Activated CD4-positive, alpha-beta T cell treated with anti-CD3 and anti-CD28 coated beads for 36 hours (primary cell): ENCODE results near the gene HIBCH. TPM values are rescaled to one million over a fixed set of nuclear protein-coding genes. Genes with fewer than 3 reads are reported as not detected.
A peak's percentile ranks its signal among the peaks of the same experiment; 100 is the strongest.
"Not testable (repeated sequence)": the region's sequence is repeated elsewhere in the genome, so short reads cannot be mapped to it uniquely, and the experiment has no call there.

Experiments used
- ATAC-seq: fragments of 200-7000 bp; cut with Tn5 transposase; one replicate; pipeline ENCODE4 v1.10.0; 2021; ENCODE audit warnings: mild to moderate bottlenecking, moderate library complexity
- CTCF ChIA-PET: fragments of 350-600 bp; sonication (Branson Sonifier 250); formaldehyde crosslinking; loops from one replicate; lab custom pipeline; 2021; ENCODE audit warnings: antibody characterized with exemption; lab: Charles Lee
- POLR2A ChIA-PET: fragments of 350-600 bp; sonication (Branson Sonifier 250); formaldehyde crosslinking; loops from one replicate; lab custom pipeline; 2021; ENCODE audit warnings: antibody characterized with exemption, inconsistent platforms; lab: Charles Lee
- DNase-seq: peaks from one replicate; pipeline ENCODE4 v3.0.0-alpha.2; 2020
- H3K27ac Mint-ChIP-seq: one replicate; pipeline ENCODE4 v1.8.0; 2021; ENCODE audit warnings: mixed read lengths
- H3K27me3 Mint-ChIP-seq: one replicate; pipeline ENCODE4 v1.8.0; 2021; ENCODE audit warnings: mixed read lengths
- H3K36me3 Mint-ChIP-seq: one replicate; pipeline ENCODE4 v1.8.0; 2021; ENCODE audit warnings: low read depth, mixed read lengths
- H3K4me1 Mint-ChIP-seq: one replicate; pipeline ENCODE4 v1.8.0; 2021; ENCODE audit warnings: mixed read lengths
- H3K4me3 Mint-ChIP-seq: one replicate; pipeline ENCODE4 v1.8.0; 2021; ENCODE audit warnings: mild to moderate bottlenecking, moderate library complexity, mixed read lengths
- H3K9me3 Mint-ChIP-seq: one replicate; pipeline ENCODE4 v1.8.0; 2021; ENCODE audit warnings: low read depth, mixed read lengths
- intact Hi-C, 2 experiments: fragments of 100-400 bp; cut with DNase I in 1 of 2; cut with micrococcal nuclease in 1 of 2; formaldehyde crosslinking; loops; one replicate each; pipeline versions ENCODE4 v1.14.2 to v1.15.1; 2022 to 2024; cut with DNase I, micrococcal nuclease
- total RNA-seq, 2 experiments: library from RNA; stranded (reverse); gene quantifications; one replicate each; pipeline ENCODE4 v1.2.3, GENCODE V29; 2021

The HIBCH gene, protein sequence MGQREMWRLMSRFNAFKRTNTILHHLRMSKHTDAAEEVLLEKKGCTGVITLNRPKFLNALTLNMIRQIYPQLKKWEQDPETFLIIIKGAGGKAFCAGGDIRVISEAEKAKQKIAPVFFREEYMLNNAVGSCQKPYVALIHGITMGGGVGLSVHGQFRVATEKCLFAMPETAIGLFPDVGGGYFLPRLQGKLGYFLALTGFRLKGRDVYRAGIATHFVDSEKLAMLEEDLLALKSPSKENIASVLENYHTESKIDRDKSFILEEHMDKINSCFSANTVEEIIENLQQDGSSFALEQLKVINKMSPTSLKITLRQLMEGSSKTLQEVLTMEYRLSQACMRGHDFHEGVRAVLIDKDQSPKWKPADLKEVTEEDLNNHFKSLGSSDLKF
- total RNA-seq: 10 to 100 TPM; 23.1 to 23.7 TPM

DNA sequence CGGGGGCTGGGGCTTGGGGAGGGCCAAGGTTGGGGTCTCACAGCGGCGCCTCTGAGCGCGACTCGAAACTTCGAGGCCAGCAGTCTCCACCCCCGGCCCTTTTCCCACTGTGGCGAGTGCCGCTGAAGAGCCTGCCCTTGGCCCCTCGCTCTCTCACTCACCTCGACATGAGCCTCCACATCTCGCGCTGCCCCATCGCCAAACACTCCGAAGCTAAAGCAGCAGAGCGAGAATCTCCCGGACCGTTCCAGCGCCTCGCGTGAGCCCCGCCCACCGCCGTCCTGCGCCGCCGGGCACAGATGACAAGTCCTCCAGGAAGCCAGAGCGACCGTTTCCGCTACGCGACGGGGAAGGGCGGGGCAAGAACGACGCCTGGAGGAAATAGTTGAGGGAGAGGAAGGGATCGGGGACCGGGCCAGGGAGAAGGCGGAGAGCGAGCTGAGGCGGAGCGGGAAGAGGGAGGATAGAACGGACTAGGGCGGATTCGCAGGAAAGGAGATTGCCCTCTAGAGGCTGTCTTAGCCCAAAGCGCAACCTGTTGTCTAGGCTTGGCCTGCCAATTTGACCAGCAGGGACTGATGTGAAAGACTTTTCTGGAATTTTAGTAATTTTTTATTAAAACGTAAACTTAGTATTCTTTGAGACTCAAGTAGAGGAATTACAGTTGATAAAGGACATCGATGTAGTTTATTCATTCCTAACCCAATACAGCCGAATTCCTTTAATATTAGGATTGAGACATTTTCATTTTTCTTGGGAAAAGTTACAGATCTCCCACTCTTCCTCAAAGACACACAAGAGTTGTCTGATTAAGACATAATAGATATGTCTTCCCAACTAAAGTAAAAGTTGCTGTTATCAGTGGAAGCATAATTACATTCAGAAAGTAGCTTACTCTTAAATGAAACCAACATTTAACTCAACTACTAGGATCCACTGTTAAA lies at the start of gene HIBCH:
TSS of gene HIBCH (minus strand) at position 272 of the 944 bp plus-strand sequence. CDS start at position 196, 76 bp downstream.
- ATAC-seq (peak; percentile 87), DNase-seq (peak; percentile 95)
- Mint-ChIP-seq H3K4me1 (peaks cover 59% of the 10 kb centered on the region), H3K36me3 (peaks cover 12% of the 10 kb centered on the region), H3K27me3 (no peaks in the 10 kb centered on the region), H3K27ac (peak within 1 kb of the TSS; percentile 93), H3K9me3 (no peaks in the 10 kb centered on the region), H3K4me3 (peak within 1 kb of the TSS; percentile 85)
- ChIA-PET POLR2A (interaction anchor here (0.6 kb wide), 1 partner anchor 24 kb away, joined by 3 read pairs; no protein-coding TSS in a partner anchor), CTCF (interaction anchor here (0.7 to 2.1 kb wide), 10 partner anchors 10 to 519 kb away, joined by 3 to 8 read pairs (median 3); no protein-coding TSS in a partner anchor)
- intact Hi-C loops: loop anchor here (1.0 to 10.0 kb wide), 13 partner anchors 23 to 878 kb away; partner anchors contain the start of genes INPP1 (in 2 of the 2), MFSD6 (in 2 of the 2), NEMP2 (in 2 of the 2) and ASNSD1 (in 1 of the 2)

DNA sequence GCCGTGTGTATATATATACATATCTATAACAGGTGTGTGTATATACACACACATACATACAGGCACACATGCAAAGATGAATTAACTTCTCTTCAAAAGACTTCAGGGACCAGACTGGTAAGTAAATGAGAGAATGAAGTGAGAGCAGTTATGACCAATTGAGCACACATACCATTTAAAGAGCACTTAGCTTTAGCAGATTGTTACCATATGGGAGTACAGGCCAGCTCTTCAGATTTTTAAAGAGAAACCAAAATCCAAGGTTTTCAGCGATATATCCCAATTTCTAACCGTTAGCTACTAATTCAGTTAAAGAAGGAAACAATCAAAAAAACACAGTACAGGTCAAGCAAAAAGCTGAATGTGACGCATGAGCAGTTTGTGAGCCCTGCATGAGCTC lies 47.5 kb upstream of the HIBCH start:
- no peak for DNase-seq
- peaks cover 3% of the 10 kb centered on the region for H3K4me1 Mint-ChIP-seq
- no peaks in the 10 kb centered on the region for H3K9me3 Mint-ChIP-seq
- no peaks in the 10 kb centered on the region for H3K36me3 Mint-ChIP-seq
- no peak for ATAC-seq
- intact Hi-C loops: no loop called here
- ChIA-PET CTCF (interaction anchor here (0.8 to 1.3 kb wide), 2 partner anchors 34 to 97 kb away, joined by 3 read pairs; no protein-coding TSS in a partner anchor), POLR2A (interaction anchor here (0.7 kb wide), 1 partner anchor 49 kb away, joined by 3 read pairs; no protein-coding TSS in a partner anchor)
- no peaks in the 10 kb centered on the region for H3K27me3 Mint-ChIP-seq
- H3K27ac Mint-ChIP-seq: no peak overlapping the region
- no peak overlapping the region for H3K4me3 Mint-ChIP-seq

DNA sequence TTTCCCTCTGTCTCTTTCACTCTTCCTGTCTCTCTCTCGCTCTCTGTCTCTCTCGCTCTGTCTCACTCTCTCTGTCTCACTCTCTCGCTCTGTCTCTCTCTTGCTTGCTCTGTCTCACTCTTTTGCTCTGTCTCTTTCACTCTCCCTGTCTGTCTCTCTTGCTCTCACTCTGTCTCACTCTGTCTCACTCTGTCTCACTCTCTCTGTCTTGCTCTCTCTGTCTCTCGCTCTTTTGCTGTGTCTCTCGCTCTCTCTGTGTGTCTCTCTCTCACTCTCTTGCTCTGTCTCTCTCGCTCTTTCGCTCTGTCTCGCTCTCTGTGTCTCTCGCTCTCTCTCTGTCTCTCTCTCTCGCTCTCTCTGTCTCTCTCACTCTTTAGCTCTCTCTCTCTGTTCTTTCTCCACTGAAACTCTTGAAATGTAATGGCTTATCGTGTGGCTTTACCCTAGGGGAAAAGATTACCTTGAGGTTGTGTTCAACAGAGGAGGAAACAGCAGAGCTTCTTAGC lies 46.7 kb upstream of the HIBCH start:
- intact Hi-C loops: no loop called here
- CTCF ChIA-PET: interaction anchor here (1.3 kb wide), 1 partner anchor 98 kb away, joined by 3 read pairs; no protein-coding TSS in a partner anchor
- Mint-ChIP-seq H3K4me3 (no peak overlapping the region), H3K9me3 (no peaks in the 10 kb centered on the region), H3K27me3 (no peaks in the 10 kb centered on the region), H3K4me1 (peaks cover 6% of the 10 kb centered on the region), H3K27ac (no peak overlapping the region), H3K36me3 (no peaks in the 10 kb centered on the region)
- no peak for ATAC-seq
- POLR2A ChIA-PET: no interaction called here
- DNase-seq: no peak

DNA sequence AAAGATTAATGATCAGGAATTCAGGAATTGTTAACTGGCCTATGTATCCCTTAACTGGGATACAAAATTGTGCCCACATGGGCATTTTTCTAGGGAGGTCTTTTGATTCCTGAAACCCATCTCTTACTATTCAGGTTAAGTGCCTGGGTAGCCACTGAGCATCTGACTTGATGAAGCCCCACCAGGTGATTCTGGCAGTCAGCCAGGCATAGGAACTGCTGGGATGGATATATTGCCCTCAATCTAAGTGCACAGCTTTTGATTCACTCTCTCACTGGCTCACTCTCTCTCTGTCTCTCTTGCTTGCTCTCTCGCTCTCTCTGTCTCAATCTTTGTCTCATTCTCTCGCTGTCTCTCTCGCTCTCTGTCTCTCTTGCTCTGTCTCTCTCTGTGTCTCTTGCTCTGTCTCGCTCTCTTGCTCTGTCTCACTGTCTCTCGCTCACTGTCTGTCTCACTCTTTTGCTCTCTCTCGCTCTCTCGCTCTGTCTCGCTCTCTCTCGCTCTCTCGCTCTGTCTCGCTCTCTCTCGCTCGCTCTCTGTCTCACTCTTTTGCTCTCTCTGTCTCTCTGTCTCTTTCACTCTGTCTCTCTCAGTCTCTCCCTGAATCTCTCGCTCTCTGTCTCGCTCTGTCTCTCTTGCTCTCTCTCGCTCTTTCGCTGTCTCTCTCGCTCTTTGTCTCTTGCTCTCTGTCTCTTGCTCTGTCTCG lies 46.0 kb upstream of the HIBCH start:
- ChIA-PET POLR2A (no interaction called here), CTCF (interaction anchor here (0.6 kb wide), 1 partner anchor 284 kb away, joined by 3 read pairs; no protein-coding TSS in a partner anchor)
- Mint-ChIP-seq H3K4me1 (peaks cover 6% of the 10 kb centered on the region), H3K36me3 (no peaks in the 10 kb centered on the region), H3K27ac (no peak overlapping the region), H3K27me3 (no peaks in the 10 kb centered on the region), H3K9me3 (no peaks in the 10 kb centered on the region), H3K4me3 (no peak overlapping the region)
- intact Hi-C loops: no loop called here
- ATAC-seq (no peak), DNase-seq (no peak)

DNA sequence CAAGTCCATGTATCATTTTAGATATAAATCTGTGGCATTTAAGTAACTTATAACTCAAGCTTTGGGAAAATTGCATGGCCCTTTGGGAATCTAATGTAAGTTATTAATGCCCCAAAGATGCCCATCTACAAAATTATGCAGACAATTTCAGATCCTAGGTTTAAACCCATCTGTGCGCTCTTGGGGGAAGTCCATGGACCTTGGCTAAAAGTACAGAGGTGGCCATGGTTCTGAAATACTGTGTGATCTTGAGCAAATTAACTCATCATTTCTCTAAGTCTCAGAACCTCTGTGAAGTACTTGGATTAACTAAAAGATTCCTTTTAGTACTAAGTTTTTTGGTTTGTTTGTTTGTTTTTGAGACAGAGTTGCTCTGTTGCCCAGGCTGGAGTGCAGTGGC lies 43.3 kb upstream of the HIBCH start:
- no peak overlapping the region for H3K27ac Mint-ChIP-seq
- H3K9me3 Mint-ChIP-seq: no peaks in the 10 kb centered on the region
- H3K4me1 Mint-ChIP-seq: peaks cover 23% of the 10 kb centered on the region
- ChIA-PET CTCF (no interaction called here), POLR2A (no interaction called here)
- intact Hi-C loops: no loop called here
- no peaks in the 10 kb centered on the region for H3K36me3 Mint-ChIP-seq
- H3K27me3 Mint-ChIP-seq: no peaks in the 10 kb centered on the region
- no peak overlapping the region for H3K4me3 Mint-ChIP-seq
- ATAC-seq: no peak
- no peak for DNase-seq

DNA sequence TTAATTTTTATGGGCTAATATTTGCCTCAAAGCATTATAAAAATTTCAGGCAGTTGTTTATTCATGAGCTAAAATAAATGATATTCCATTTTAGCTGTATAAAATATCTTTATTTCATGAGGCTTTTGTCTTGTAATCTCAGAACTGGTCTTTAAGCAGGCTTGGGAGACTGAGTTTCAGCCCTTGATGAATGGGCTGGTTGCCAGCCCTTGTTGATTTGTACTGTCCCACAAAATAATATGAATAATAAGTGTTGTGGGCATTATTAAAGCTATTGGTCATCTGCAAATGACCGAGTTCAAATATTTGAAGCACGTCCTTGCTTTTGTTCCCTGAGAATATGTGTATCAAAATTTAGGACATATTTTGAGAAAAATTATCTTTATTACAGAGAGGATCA lies 41.9 kb upstream of the HIBCH start:
- ChIA-PET CTCF (interaction anchor here (0.5 kb wide), 1 partner anchor 146 kb away, joined by 3 read pairs; no protein-coding TSS in a partner anchor), POLR2A (no interaction called here)
- no peaks in the 10 kb centered on the region for H3K36me3 Mint-ChIP-seq

DNA sequence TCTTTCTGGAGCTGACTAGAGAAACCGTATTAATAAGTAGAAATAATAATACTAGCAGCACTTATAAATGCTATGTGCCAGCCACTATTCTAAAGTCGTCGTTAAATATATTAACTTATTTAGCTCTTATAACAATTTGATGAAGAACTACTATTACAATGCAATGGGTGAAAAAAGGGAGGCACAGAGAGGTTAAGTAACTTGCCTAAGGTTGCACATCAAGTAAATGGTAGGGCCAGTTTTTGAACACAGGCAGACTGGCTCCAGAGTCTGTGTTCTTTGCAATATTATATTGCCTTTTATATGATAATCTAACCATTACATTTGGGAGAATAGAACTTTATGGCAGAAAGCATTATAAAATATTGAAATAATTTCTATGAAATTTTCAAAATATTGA lies 41.3 kb upstream of the HIBCH start:
- intact Hi-C loops: no loop called here
- CTCF ChIA-PET: interaction anchor here (0.6 to 2.8 kb wide), 3 partner anchors 16 to 36 kb away, joined by 3 to 12 read pairs (median 7); partner anchors contain the start of gene INPP1
- POLR2A ChIA-PET: no interaction called here
- ATAC-seq (no peak), DNase-seq (no peak)
- H3K27me3 Mint-ChIP-seq: no peaks in the 10 kb centered on the region
- no peaks in the 10 kb centered on the region for H3K9me3 Mint-ChIP-seq
- H3K36me3 Mint-ChIP-seq: no peaks in the 10 kb centered on the region
- H3K4me1 Mint-ChIP-seq: peaks cover 23% of the 10 kb centered on the region
- no peak overlapping the region for H3K4me3 Mint-ChIP-seq
- H3K27ac Mint-ChIP-seq: no peak overlapping the region

More for the DNA sequence above, 41.9 kb upstream of the HIBCH start:
- Mint-ChIP-seq H3K27ac (no peak overlapping the region), H3K4me3 (no peak overlapping the region), H3K4me1 (peaks cover 23% of the 10 kb centered on the region), H3K9me3 (no peaks in the 10 kb centered on the region), H3K27me3 (no peaks in the 10 kb centered on the region)
- intact Hi-C loops: no loop called here
- no peak for ATAC-seq
- no peak for DNase-seq

DNA sequence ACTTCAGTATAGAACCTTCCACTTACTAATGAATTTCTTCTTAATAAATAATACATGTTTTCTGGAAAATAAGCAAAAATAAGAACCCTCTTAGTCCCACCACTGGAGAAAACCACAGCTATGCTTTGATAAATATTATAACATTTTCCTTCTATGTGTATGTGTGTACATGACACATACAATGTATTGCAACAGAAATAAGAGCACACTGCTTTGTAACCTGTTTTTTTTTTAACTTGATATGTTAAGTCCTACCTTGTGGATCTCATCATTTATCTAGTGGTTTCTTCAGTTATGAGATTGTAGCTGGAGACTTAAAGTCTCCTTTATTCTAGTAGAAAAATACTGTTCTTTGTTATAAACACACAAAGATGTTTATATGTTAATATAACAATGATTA lies 40.9 kb upstream of the HIBCH start:
- no peaks in the 10 kb centered on the region for H3K9me3 Mint-ChIP-seq
- no peak for DNase-seq
- POLR2A ChIA-PET: no interaction called here
- no peaks in the 10 kb centered on the region for H3K36me3 Mint-ChIP-seq
- no peaks in the 10 kb centered on the region for H3K27me3 Mint-ChIP-seq
- no peak for ATAC-seq
- intact Hi-C loops: no loop called here
- H3K4me1 Mint-ChIP-seq: peaks cover 23% of the 10 kb centered on the region
- H3K4me3 Mint-ChIP-seq: peak overlapping the region; percentile 84
- H3K27ac Mint-ChIP-seq: peak overlapping the region; percentile 87
- CTCF ChIA-PET: interaction anchor here (0.6 to 2.8 kb wide), 5 partner anchors 16 to 262 kb away, joined by 3 to 12 read pairs (median 3); partner anchors contain the start of gene INPP1

DNA sequence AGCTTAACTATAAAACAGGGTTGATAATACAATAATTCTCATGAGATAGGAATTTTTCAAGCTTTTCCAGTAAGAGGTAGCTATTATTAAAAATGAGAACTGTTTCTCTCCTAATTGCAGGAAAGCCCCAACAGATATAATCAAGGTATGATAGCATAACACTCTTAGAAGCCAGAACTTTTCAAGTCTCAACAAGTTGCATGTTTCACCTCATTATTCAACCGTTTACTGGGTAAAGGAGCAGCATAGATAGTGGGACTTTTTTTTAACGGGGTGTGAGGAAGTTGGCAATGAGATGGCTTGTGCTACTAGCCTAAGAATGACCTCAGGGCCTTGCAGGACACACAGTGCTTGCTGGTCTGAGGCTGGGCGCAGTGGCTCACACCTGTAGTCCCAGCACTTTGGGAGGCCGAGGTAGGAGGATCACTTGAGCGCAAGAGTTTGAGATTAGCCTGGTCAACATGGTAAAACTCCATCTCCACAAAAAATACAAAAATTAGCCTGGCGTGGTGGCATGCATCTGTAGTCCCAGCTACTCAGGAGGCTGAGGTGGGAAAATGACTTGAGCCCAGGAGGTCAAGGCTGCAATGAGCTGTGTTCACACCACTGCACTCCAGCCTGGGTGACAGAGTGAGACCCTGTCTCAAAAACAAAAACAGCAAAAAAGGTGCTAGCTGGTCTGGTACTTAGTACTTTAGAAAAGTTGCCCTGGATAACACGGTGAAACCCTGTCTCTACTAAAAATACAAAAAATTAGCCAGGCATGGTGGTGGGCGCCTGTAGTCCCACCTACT lies 39.2 kb upstream of the HIBCH start:
- intact Hi-C loops, H3K36me3 Mint-ChIP-seq, H3K27me3 Mint-ChIP-seq, POLR2A ChIA-PET, DNase-seq, H3K4me3 Mint-ChIP-seq, ATAC-seq, H3K27ac Mint-ChIP-seq, H3K9me3 Mint-ChIP-seq: not testable (repeated sequence)
- CTCF ChIA-PET: interaction anchor here (0.6 to 2.8 kb wide), 5 partner anchors 15 to 700 kb away, joined by 3 to 12 read pairs (median 4); partner anchors contain the start of gene INPP1
- H3K4me1 Mint-ChIP-seq: peaks cover 23% of the 10 kb centered on the region

DNA sequence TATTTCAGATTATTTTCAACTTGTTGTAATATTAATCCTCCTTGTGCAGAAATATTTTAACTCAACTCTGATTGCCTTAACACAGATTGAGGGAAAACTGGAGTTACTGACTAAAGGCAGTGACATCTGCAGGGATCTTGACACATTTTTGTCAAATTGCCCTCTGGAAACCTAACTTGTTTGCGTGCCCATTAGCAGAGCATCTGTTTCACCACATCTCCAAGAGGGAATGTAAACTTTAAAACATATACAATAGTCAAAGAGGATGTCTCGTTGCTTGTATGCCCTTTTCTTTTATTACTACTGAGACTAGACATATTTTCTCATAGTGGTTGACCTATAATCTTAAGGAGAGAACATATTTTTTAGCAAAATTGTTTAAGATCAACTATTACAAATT lies 38.0 kb upstream of the HIBCH start:
- CTCF ChIA-PET: interaction anchor here (1.1 kb wide), 1 partner anchor 29 kb away, joined by 4 read pairs; no protein-coding TSS in a partner anchor

More for the DNA sequence above, 38.0 kb upstream of the HIBCH start:
- DNase-seq (no peak), ATAC-seq (no peak)
- intact Hi-C loops: no loop called here
- POLR2A ChIA-PET: no interaction called here
- Mint-ChIP-seq H3K27ac (no peak overlapping the region), H3K4me1 (peaks cover 24% of the 10 kb centered on the region), H3K27me3 (no peaks in the 10 kb centered on the region), H3K9me3 (no peaks in the 10 kb centered on the region), H3K4me3 (no peak overlapping the region), H3K36me3 (no peaks in the 10 kb centered on the region)
